PFSK-1 (cell line): ENCODE data around the gene CRNN.

ENCODE experiments used
- FOXP2 ChIP-seq: optimal IDR thresholded peaks from 2 replicates; pipeline ENCODE3; 2011; ENCODE audit warnings: borderline replicate concordance, control low read depth, inconsistent platforms; ENCODE audit not compliant: insufficient read depth; ENCODE audit errors: extremely low read length, extremely low read depth
- POLR2AphosphoS5 ChIP-seq: IDR thresholded peaks from 2 replicates; pipeline ENCODE4 v1.6.1; 2012; ENCODE audit warnings: low read depth, mild to moderate bottlenecking, control low read depth, low read length, moderate library complexity
- REST ChIP-seq, 2 experiments: IDR thresholded peaks; 2 replicates each; pipeline versions ENCODE4 v1.6.1 to v1.8.0; 2011 to 2012; ENCODE audit warnings: low read depth in 2 of 2, low read length in 2 of 2, control low read depth in 1 of 2, inconsistent platforms in 1 of 2, mild to moderate bottlenecking in 1 of 2, moderate library complexity in 1 of 2; ENCODE audit not compliant: insufficient read depth in 1 of 2
- SIN3A ChIP-seq: IDR thresholded peaks from 2 replicates; pipeline ENCODE4 v1.6.1; 2012; ENCODE audit warnings: mild to moderate bottlenecking, low read length, moderate library complexity, borderline replicate concordance; ENCODE audit not compliant: insufficient read depth
- TAF1 ChIP-seq: IDR thresholded peaks from 2 replicates; pipeline ENCODE4 v1.6.1; 2012; ENCODE audit warnings: low read length, control low read depth, borderline replicate concordance; ENCODE audit not compliant: insufficient read depth

CRNN gene

GRCh38 chr1:152427458-152427857 lies 13.4 kb upstream of the CRNN start:
- TF ChIP-seq SIN3A (no peak), REST (IDR thresholded peaks at IDR 0.05; ENCODE audit: insufficient read depth in 1 of 2, low read depth in 2 of 2, low read length in 2 of 2) (no peak), POLR2AphosphoS5 (no peak), FOXP2 (no peak), TAF1 (no peak)

GRCh38 chr1:152426731-152427130 lies 12.7 kb upstream of the CRNN start:
- TF ChIP-seq POLR2AphosphoS5 (no peak), FOXP2 (no peak), TAF1 (no peak), REST (IDR thresholded peaks at IDR 0.05; ENCODE audit: insufficient read depth in 1 of 2, low read depth in 2 of 2, low read length in 2 of 2) (no peak), SIN3A (no peak)

- TF ChIP-seq FOXP2 (no peak), TAF1 (no peak), REST (IDR thresholded peaks at IDR 0.05; ENCODE audit: insufficient read depth in 1 of 2, low read depth in 2 of 2, low read length in 2 of 2) (no peak), SIN3A (no peak), POLR2AphosphoS5 (no peak)
These were observed 5.9 kb upstream of the CRNN start for GRCh38 chr1:152419917-152420316.

- TF ChIP-seq REST (IDR thresholded peaks at IDR 0.05; ENCODE audit: insufficient read depth in 1 of 2, low read depth in 2 of 2, low read length in 2 of 2) = no peak
- no peak for TF ChIP-seq POLR2AphosphoS5
- TF ChIP-seq SIN3A = no peak
- no peak for TF ChIP-seq TAF1
- no peak for TF ChIP-seq FOXP2
These were observed 1.6 kb upstream of the CRNN start for GRCh38 chr1:152415454-152416227.
